Spleen (tissue), 11 donors: ENCODE results near the gene UBR2. TPM values are rescaled to one million over a fixed set of nuclear protein-coding genes. Genes with fewer than 3 reads are reported as not detected.
"Not testable (repeated sequence)": the region's sequence is repeated elsewhere in the genome, so short reads cannot be mapped to it uniquely, and the experiment has no call there.

Experiments used
- DNase-seq: peaks from one replicate; pipeline ENCODE4 v3.0.0-alpha.2; 2020
- H3K27ac ChIP-seq, 8 donors: fragments of 200-600 bp; sonication (generic) in 7 of 8; 1 replicate in 4 of 8; 2 replicates in 4 of 8; pipeline versions ENCODE4 v1.5.0 to v1.8.0; 2016 to 2021; ENCODE audit warnings: inconsistent platforms in 4 of 8, mild to moderate bottlenecking in 4 of 8, moderate library complexity in 1 of 8
- H3K27me3 ChIP-seq, 7 donors: fragments of 200-600 bp; sonication (generic) in 6 of 7; replicated peaks in 1 of 7; 1 replicate in 4 of 7; 2 replicates in 3 of 7; pipeline versions ENCODE4 v1.5.0 to v1.8.0; 2016 to 2021; ENCODE audit warnings: inconsistent platforms in 3 of 7, mild to moderate bottlenecking in 1 of 7
- H3K36me3 ChIP-seq, 6 donors: fragments of 200-600 bp; sonication (generic) in 5 of 6; 1 replicate in 4 of 6; 2 replicates in 2 of 6; pipeline versions ENCODE4 v1.5.0 to v1.8.0; 2016 to 2021; ENCODE audit warnings: inconsistent platforms in 2 of 6
- H3K4me1 ChIP-seq, 6 donors: fragments of 200-600 bp; sonication (generic) in 5 of 6; 1 replicate in 3 of 6; 2 replicates in 3 of 6; pipeline versions ENCODE4 v1.5.0 to v1.8.0; 2016 to 2021; ENCODE audit warnings: inconsistent platforms in 3 of 6
- H3K4me3 ChIP-seq, 8 donors: fragments of 200-600 bp; sonication (generic) in 7 of 8; 1 replicate in 4 of 8; 2 replicates in 4 of 8; pipeline versions ENCODE4 v1.5.0 to v1.8.0; 2016 to 2021; ENCODE audit warnings: inconsistent platforms in 4 of 8, mild to moderate bottlenecking in 4 of 8, moderate library complexity in 2 of 8
- H3K9me3 ChIP-seq, 8 donors: fragments of 200-600 bp; sonication (generic) in 7 of 8; 1 replicate in 4 of 8; 2 replicates in 4 of 8; pipeline versions ENCODE4 v1.5.0 to v1.8.0; 2016 to 2021; ENCODE audit warnings: inconsistent platforms in 4 of 8
- CTCF ChIP-seq, 11 experiments: fragments of 200-600 bp in 7 of 11; fragments of 450-650 bp in 4 of 11; sonication (generic) in 4 of 11; IDR thresholded peaks in 8 of 11; conservative IDR thresholded peaks in 3 of 11; 1 replicate in 7 of 11; 2 replicates in 4 of 11; pipeline versions ENCODE4 v1.4.0 to v1.8.0; 2016 to 2021; ENCODE audit warnings: antibody characterized with exemption in 11 of 11, inconsistent platforms in 4 of 11, mild to moderate bottlenecking in 1 of 11
- POLR2A ChIP-seq, 3 donors: fragments of 450-650 bp; IDR thresholded peaks; one replicate each; pipeline ENCODE4 v1.5.1; 2017; ENCODE audit warnings: antibody characterized with exemption in 3 of 3, mild to moderate bottlenecking in 1 of 3
- POLR2AphosphoS5 ChIP-seq, 3 donors: sonication (generic); formaldehyde crosslinking; IDR thresholded peaks; one replicate each; pipeline ENCODE4 v1.5.1; 2017; ENCODE audit warnings: antibody characterized with exemption in 3 of 3
- WGBS, 5 donors: extraction: QIAGEN DNeasy Blood & Tissue Kit in 3 of 5; methylation state at CpG; one replicate each; pipeline versions ENCODE4 v1.1.5 to v1.1.7; 2013 to 2018; 5-methylcytosine and 5-hydroxymethylcytosine counted together
- intact Hi-C: fragments of 100-400 bp; cut with DNase I; formaldehyde crosslinking; loops from one replicate; pipeline ENCODE4 v1.15.0; 2023; ENCODE audit warnings: low total_unique reads
- polyA plus RNA-seq, 3 donors: library from polyadenylated mRNA; stranded (reverse); fragments of 200-250 nt; gene quantifications; one replicate each; pipeline ENCODE4 v1.2.1, GENCODE V29; 2013
- total RNA-seq, 7 donors: library from RNA; depleted of rRNA in 3 of 7; stranded (reverse); fragments of >200 nt in 3 of 7; fragmentation: NEBNext Ultra II Directional in 4 of 7; extraction: Animal tissue kit (Norgen Biotek cat#: 25700) in 4 of 7; gene quantifications; one replicate each; pipeline versions ENCODE4 v1.1.0 to v1.2.1, GENCODE V29; 2016 to 2021
- donor health status: healthy with polysubstance abuse.
- donor health status: DM: no; HTN: no; CAD: no; lungs with moderate emphysema.
- donor health status: DM: no; HTN: no; CAD: no.
- donor health status: Bipolar disorder and iron deficiency.
- donor health status: healthy.
- donor health status: DM: no; HTN: no; CAD: no.
- donor health status: DM: yes; HTN: yes; CAD: no.

The UBR2 gene
- total and polyA plus RNA-seq, 10 donors = 7.4 to 51.8 (median 43.7) TPM

GRCh38 chr6:42572523-42572922 is 8.7 kb downstream of the UBR2 start:
- Histone ChIP-seq H3K9me3 (no peaks in the 10 kb centered on the region), H3K4me1 (peaks cover 25 to 100% (median 76%) of the 10 kb centered on the region in 6 donors), H3K27me3 (no peaks in the 10 kb centered on the region), H3K27ac (peak overlapping the region in 7 of 8 donors; percentile 35 to 98 (median 73)), H3K4me3 (peak overlapping the region in 2 of 8 donors; percentile 5 to 47), H3K36me3 (peaks cover 0 to 41% (median 26%) of the 10 kb centered on the region in 6 donors)
- intact Hi-C loops = no loop called here
- TF ChIP-seq POLR2A (IDR thresholded peaks at IDR 0.05) (no peak), POLR2AphosphoS5 (IDR thresholded peaks at IDR 0.05) (peak in 1 of 3 donors; percentile 17), CTCF (IDR thresholded peaks at IDR 0.05 in 8 of 11, conservative IDR thresholded peaks at IDR 0.05 in 3 of 11) (no peak)
- no peak for DNase-seq
- WGBS, 5 donors = 22 to 47% (median 29%) methylated on average over 4 of the region's 4 CpGs

- intact Hi-C loops, H3K4me3 ChIP-seq, H3K27ac ChIP-seq, H3K9me3 ChIP-seq, H3K27me3 ChIP-seq, DNase-seq: not testable (repeated sequence)
- WGBS, 5 donors = 94 to 98% (median 94%) methylated on average over 7 of the region's 7 CpGs
- Histone ChIP-seq H3K36me3 (peaks cover 0 to 78% (median 34%) of the 10 kb centered on the region in 6 donors), H3K4me1 (peaks cover 10 to 93% (median 50%) of the 10 kb centered on the region in 6 donors)
These were observed 12.7 kb downstream of the UBR2 start for GRCh38 chr6:42576538-42576937.

- H3K4me1 ChIP-seq = peaks cover 0 to 23% (median 3%) of the 10 kb centered on the region in 6 donors
- 93 to 99% (median 97%) methylated on average over 2 of the region's 2 CpGs for WGBS, 5 donors
- no peak for TF ChIP-seq POLR2A (IDR thresholded peaks at IDR 0.05)
- no peak for TF ChIP-seq POLR2AphosphoS5 (IDR thresholded peaks at IDR 0.05)
- TF ChIP-seq CTCF (IDR thresholded peaks at IDR 0.05 in 8 of 11, conservative IDR thresholded peaks at IDR 0.05 in 3 of 11) = no peak
- H3K27me3 ChIP-seq = no peaks in the 10 kb centered on the region
- no peaks in the 10 kb centered on the region for H3K9me3 ChIP-seq
- intact Hi-C loops = no loop called here
- peaks cover 0 to 86% (median 11%) of the 10 kb centered on the region in 6 donors for H3K36me3 ChIP-seq
- DNase-seq = no peak
- H3K4me3 ChIP-seq = no peak overlapping the region
- H3K27ac ChIP-seq = no peak overlapping the region
These were observed 34.5 kb downstream of the UBR2 start for GRCh38 chr6:42598300-42598699.

- Histone ChIP-seq H3K27ac (no peak overlapping the region), H3K4me1 (peaks cover 0 to 14% (median 3%) of the 10 kb centered on the region in 6 donors), H3K36me3 (peaks cover 0 to 88% (median 14%) of the 10 kb centered on the region in 6 donors), H3K4me3 (no peak overlapping the region), H3K9me3 (no peaks in the 10 kb centered on the region), H3K27me3 (no peaks in the 10 kb centered on the region)
- 83 to 96% (median 92%) methylated on average over 3 of the region's 3 CpGs for WGBS, 5 donors
- no peak for DNase-seq
- intact Hi-C loops = no loop called here
- no peak for TF ChIP-seq POLR2AphosphoS5 (IDR thresholded peaks at IDR 0.05)
- TF ChIP-seq CTCF (IDR thresholded peaks at IDR 0.05 in 8 of 11, conservative IDR thresholded peaks at IDR 0.05 in 3 of 11) = no peak
- no peak for TF ChIP-seq POLR2A (IDR thresholded peaks at IDR 0.05)
These were observed 35.7 kb downstream of the UBR2 start for GRCh38 chr6:42599558-42599957.

GRCh38 chr6:42604150-42604549 is 40.3 kb downstream of the UBR2 start:
- intact Hi-C loops = no loop called here
- H3K27me3 ChIP-seq = no peaks in the 10 kb centered on the region
- H3K27ac ChIP-seq = no peak overlapping the region
- peaks cover 0 to 94% (median 25%) of the 10 kb centered on the region in 6 donors for H3K36me3 ChIP-seq
- TF ChIP-seq POLR2AphosphoS5 (IDR thresholded peaks at IDR 0.05) = no peak
- no peak for TF ChIP-seq CTCF (IDR thresholded peaks at IDR 0.05 in 8 of 11, conservative IDR thresholded peaks at IDR 0.05 in 3 of 11)
- TF ChIP-seq POLR2A (IDR thresholded peaks at IDR 0.05) = no peak
- no peak for DNase-seq
- no peaks in the 10 kb centered on the region for H3K9me3 ChIP-seq
- H3K4me3 ChIP-seq = no peak overlapping the region
- peaks cover 0 to 10% (median 0%) of the 10 kb centered on the region in 6 donors for H3K4me1 ChIP-seq

- WGBS, 5 donors = 98 to 100% (median 100%) methylated on average over 2 of the region's 2 CpGs
- H3K9me3 ChIP-seq, H3K4me3 ChIP-seq, intact Hi-C loops, H3K27me3 ChIP-seq, DNase-seq, H3K27ac ChIP-seq, H3K4me1 ChIP-seq: not testable (repeated sequence)
- peaks cover 0 to 99% (median 23%) of the 10 kb centered on the region in 6 donors for H3K36me3 ChIP-seq
These were observed 40.9 kb downstream of the UBR2 start for GRCh38 chr6:42604699-42605098.
